HL-60 (cell line): ENCODE measurements around the gene RNGTT.

Experiments
- CTCF ChIP-seq: IDR thresholded peaks from one replicate; pipeline ENCODE4 v1.5.1; 2011; ENCODE audit warnings: low read length, control low read depth, inconsistent platforms; ENCODE audit not compliant: insufficient read depth
- GABPA ChIP-seq: IDR thresholded peaks from 2 replicates; pipeline ENCODE4 v1.6.1; 2012; ENCODE audit warnings: low read depth
- POLR2AphosphoS5 ChIP-seq: IDR thresholded peaks from 2 replicates; pipeline ENCODE4 v1.6.1; 2012; ENCODE audit warnings: low read depth
- SPI1 ChIP-seq: IDR thresholded peaks from 2 replicates; pipeline ENCODE4 v1.6.1; 2012; ENCODE audit warnings: low read depth, mild to moderate bottlenecking, borderline replicate concordance
- TF ChIP-seq, protein P1 (sequence below): IDR thresholded peaks from 2 replicates; pipeline ENCODE4 v1.6.1; 2012; ENCODE audit warnings: low read depth; ENCODE audit not compliant: insufficient replicate concordance

GRCh38 chr6:88728756-88729155 lies 234.7 kb downstream of the RNGTT start:
- TF ChIP-seq CTCF (no peak), POLR2AphosphoS5 (no peak), GABPA (no peak), SPI1 (no peak)
- TF ChIP-seq, protein P1, sequence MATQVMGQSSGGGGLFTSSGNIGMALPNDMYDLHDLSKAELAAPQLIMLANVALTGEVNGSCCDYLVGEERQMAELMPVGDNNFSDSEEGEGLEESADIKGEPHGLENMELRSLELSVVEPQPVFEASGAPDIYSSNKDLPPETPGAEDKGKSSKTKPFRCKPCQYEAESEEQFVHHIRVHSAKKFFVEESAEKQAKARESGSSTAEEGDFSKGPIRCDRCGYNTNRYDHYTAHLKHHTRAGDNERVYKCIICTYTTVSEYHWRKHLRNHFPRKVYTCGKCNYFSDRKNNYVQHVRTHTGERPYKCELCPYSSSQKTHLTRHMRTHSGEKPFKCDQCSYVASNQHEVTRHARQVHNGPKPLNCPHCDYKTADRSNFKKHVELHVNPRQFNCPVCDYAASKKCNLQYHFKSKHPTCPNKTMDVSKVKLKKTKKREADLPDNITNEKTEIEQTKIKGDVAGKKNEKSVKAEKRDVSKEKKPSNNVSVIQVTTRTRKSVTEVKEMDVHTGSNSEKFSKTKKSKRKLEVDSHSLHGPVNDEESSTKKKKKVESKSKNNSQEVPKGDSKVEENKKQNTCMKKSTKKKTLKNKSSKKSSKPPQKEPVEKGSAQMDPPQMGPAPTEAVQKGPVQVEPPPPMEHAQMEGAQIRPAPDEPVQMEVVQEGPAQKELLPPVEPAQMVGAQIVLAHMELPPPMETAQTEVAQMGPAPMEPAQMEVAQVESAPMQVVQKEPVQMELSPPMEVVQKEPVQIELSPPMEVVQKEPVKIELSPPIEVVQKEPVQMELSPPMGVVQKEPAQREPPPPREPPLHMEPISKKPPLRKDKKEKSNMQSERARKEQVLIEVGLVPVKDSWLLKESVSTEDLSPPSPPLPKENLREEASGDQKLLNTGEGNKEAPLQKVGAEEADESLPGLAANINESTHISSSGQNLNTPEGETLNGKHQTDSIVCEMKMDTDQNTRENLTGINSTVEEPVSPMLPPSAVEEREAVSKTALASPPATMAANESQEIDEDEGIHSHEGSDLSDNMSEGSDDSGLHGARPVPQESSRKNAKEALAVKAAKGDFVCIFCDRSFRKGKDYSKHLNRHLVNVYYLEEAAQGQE = no peak
